Posterior cingulate gyrus (tissue), 11 donors: ENCODE measurements around the gene LZTS2.
"Not testable (repeated sequence)": the region's sequence is repeated elsewhere in the genome, so short reads cannot be mapped to it uniquely, and the experiment has no call there.

ENCODE experiments used
- DNase-seq, 10 donors: peaks; one replicate each; pipeline versions ENCODE4 v3.0.0 to v3.0.0-alpha.2; 2020 to 2021; ENCODE audit warnings: mixed read lengths in 3 of 10
- intact Hi-C: fragments of 100-400 bp; cut with DNase I; formaldehyde crosslinking; loops from one replicate; pipeline ENCODE4 v1.15.1; 2023

The LZTS2 gene

GRCh38 chr10:100999742-101000126 is at the start of gene LZTS2:
Gene LZTS2 (plus strand): TSS chr10:100999808. CDS start chr10:101002539, 2,731 bp downstream.
- intact Hi-C loops: no loop called here

GRCh38 chr10:100960251-100960650 is 39.4 kb upstream of the LZTS2 start:
- intact Hi-C loops: no loop called here
- DNase-seq: no peak

More at GRCh38 chr10:100999742-101000126, at the start of gene LZTS2:
- no peak for DNase-seq

- DNase-seq: no peak
- intact Hi-C loops: no loop called here
Measured at GRCh38 chr10:100962351-100963080, 37.1 kb upstream of the LZTS2 start.

GRCh38 chr10:100963826-100964225 is 35.8 kb upstream of the LZTS2 start:
- intact Hi-C loops: no loop called here
- DNase-seq: no peak

- DNase-seq: no peak
- intact Hi-C loops: no loop called here
Measured at GRCh38 chr10:100965820-100966219, 33.8 kb upstream of the LZTS2 start.

GRCh38 chr10:100966887-100967286 is 32.7 kb upstream of the LZTS2 start:
- intact Hi-C loops: no loop called here
- DNase-seq: no peak

- intact Hi-C loops: no loop called here
- DNase-seq: peak in 1 of 10 donors; percentile 12
Measured at GRCh38 chr10:100967332-100967731, 32.3 kb upstream of the LZTS2 start.

- DNase-seq: no peak
- intact Hi-C loops: no loop called here
Measured at GRCh38 chr10:100968062-100968736, 31.4 kb upstream of the LZTS2 start.

GRCh38 chr10:100968863-100969186 is 30.8 kb upstream of the LZTS2 start:
- intact Hi-C loops: no loop called here
- DNase-seq: no peak

GRCh38 chr10:100969187-100970075 is 30.2 kb upstream of the LZTS2 start, which contains the start of gene SEMA4G:
Gene SEMA4G (plus strand): TSS chr10:100969504. CDS start chr10:100972913, 3,409 bp downstream.
- intact Hi-C loops: no loop called here
- DNase-seq: peak in 3 of 10 donors; percentile 29 to 90 (median 35)

- no peak for DNase-seq
- intact Hi-C loops: no loop called here
Measured at GRCh38 chr10:100970076-100970913, 29.3 kb upstream of the LZTS2 start.

GRCh38 chr10:100970914-100971811 is 28.4 kb upstream of the LZTS2 start:
- no peak for DNase-seq
- intact Hi-C loops: no loop called here

- intact Hi-C loops: no loop called here
- DNase-seq: no peak
Measured at GRCh38 chr10:100972115-100972903, 27.3 kb upstream of the LZTS2 start.

GRCh38 chr10:100972904-100973535 is 26.6 kb upstream of the LZTS2 start:
- DNase-seq: no peak
- intact Hi-C loops: no loop called here

- intact Hi-C loops, DNase-seq: not testable (repeated sequence)
Measured at GRCh38 chr10:100975397-100975796, 24.2 kb upstream of the LZTS2 start.

- intact Hi-C loops: no loop called here
- no peak for DNase-seq
Measured at GRCh38 chr10:100976906-100977305, 22.7 kb upstream of the LZTS2 start.

- intact Hi-C loops: no loop called here
Measured at GRCh38 chr10:100977436-100977835, 22.2 kb upstream of the LZTS2 start.

More at GRCh38 chr10:100977436-100977835, 22.2 kb upstream of the LZTS2 start:
- no peak for DNase-seq
